GM06990 (cell line): ENCODE measurements around the gene ACSL1.
"Not testable (repeated sequence)": the region's sequence is repeated elsewhere in the genome, so short reads cannot be mapped to it uniquely, and the experiment has no call there.

Experiments used
- DNase-seq: peaks from one replicate; pipeline ENCODE4 v3.0.0-alpha.2; 2011; ENCODE audit not compliant: insufficient read length; ENCODE audit errors: extremely low read depth
- H3K27me3 ChIP-seq: replicated peaks from 2 replicates; pipeline ENCODE4 v1.6.0; 2011; ENCODE audit warnings: low read length; ENCODE audit not compliant: control insufficient read depth, insufficient read depth
- H3K36me3 ChIP-seq: 2 replicates; pipeline ENCODE4 v1.5.1; 2011; ENCODE audit warnings: low read length; ENCODE audit not compliant: control insufficient read depth, insufficient read depth
- H3K4me3 ChIP-seq: replicated peaks from 2 replicates; pipeline ENCODE4 v1.5.1; 2011; ENCODE audit warnings: low read depth, mild to moderate bottlenecking, control low read depth, low read length
- CTCF ChIP-seq: IDR thresholded peaks from 2 replicates; pipeline ENCODE4 v1.5.1; 2011; ENCODE audit warnings: low read length, control low read depth, mild to moderate bottlenecking, inconsistent platforms; ENCODE audit not compliant: insufficient read depth, poor library complexity, severe bottlenecking

The ACSL1 gene

GRCh38 chr4:184843984-184844554 is 18.3 kb upstream of the ACSL1 start:
- no peaks in the 10 kb centered on the region for H3K36me3 ChIP-seq
- H3K27me3 ChIP-seq: no peaks in the 10 kb centered on the region
- H3K4me3 ChIP-seq: no peak overlapping the region
- no peak for DNase-seq
- TF ChIP-seq CTCF: no peak

- H3K4me3 ChIP-seq, DNase-seq, H3K36me3 ChIP-seq, H3K27me3 ChIP-seq: not testable (repeated sequence)
These were observed 13.3 kb upstream of the ACSL1 start for GRCh38 chr4:184839075-184839399.

- DNase-seq: no peak
- Histone ChIP-seq H3K4me3 (no peak overlapping the region), H3K36me3 (no peaks in the 10 kb centered on the region), H3K27me3 (no peaks in the 10 kb centered on the region; the same call in 1 of the 2 replicates)
- no peak for TF ChIP-seq CTCF
These were observed 12.7 kb upstream of the ACSL1 start for GRCh38 chr4:184838249-184839074.

- TF ChIP-seq CTCF: no peak
- H3K36me3 ChIP-seq: no peaks in the 10 kb centered on the region
- H3K27me3 ChIP-seq: no peaks in the 10 kb centered on the region; the same call in 1 of the 2 replicates
- DNase-seq: no peak
- H3K4me3 ChIP-seq: no peak overlapping the region
These were observed 10.8 kb upstream of the ACSL1 start for GRCh38 chr4:184836613-184837012.

GRCh38 chr4:184833046-184833838 is 7.5 kb upstream of the ACSL1 start:
- no peak for TF ChIP-seq CTCF
- DNase-seq: no peak
- Histone ChIP-seq H3K36me3 (no peaks in the 10 kb centered on the region), H3K4me3 (no peak overlapping the region), H3K27me3 (no peaks in the 10 kb centered on the region)

- no peak overlapping the region for H3K4me3 ChIP-seq
- TF ChIP-seq CTCF: no peak
- no peaks in the 10 kb centered on the region for H3K36me3 ChIP-seq
- no peaks in the 10 kb centered on the region for H3K27me3 ChIP-seq
- DNase-seq: no peak
These were observed 5.4 kb upstream of the ACSL1 start for GRCh38 chr4:184831153-184831552.
